Activated gamma-delta T cell treated with anti-CD3 and anti-CD28 coated beads, Interleukin-2, amount 50 U/mL, for 16 hours (primary cell): ENCODE measurements around the gene MLN.
A peak's percentile ranks its signal among the peaks of the same experiment; 100 is the strongest.

Experiments
- DNase-seq: peaks from one replicate; pipeline ENCODE4 v3.0.0-alpha.2; 2020; ENCODE audit warnings: low read depth

Gene MLN

DNA sequence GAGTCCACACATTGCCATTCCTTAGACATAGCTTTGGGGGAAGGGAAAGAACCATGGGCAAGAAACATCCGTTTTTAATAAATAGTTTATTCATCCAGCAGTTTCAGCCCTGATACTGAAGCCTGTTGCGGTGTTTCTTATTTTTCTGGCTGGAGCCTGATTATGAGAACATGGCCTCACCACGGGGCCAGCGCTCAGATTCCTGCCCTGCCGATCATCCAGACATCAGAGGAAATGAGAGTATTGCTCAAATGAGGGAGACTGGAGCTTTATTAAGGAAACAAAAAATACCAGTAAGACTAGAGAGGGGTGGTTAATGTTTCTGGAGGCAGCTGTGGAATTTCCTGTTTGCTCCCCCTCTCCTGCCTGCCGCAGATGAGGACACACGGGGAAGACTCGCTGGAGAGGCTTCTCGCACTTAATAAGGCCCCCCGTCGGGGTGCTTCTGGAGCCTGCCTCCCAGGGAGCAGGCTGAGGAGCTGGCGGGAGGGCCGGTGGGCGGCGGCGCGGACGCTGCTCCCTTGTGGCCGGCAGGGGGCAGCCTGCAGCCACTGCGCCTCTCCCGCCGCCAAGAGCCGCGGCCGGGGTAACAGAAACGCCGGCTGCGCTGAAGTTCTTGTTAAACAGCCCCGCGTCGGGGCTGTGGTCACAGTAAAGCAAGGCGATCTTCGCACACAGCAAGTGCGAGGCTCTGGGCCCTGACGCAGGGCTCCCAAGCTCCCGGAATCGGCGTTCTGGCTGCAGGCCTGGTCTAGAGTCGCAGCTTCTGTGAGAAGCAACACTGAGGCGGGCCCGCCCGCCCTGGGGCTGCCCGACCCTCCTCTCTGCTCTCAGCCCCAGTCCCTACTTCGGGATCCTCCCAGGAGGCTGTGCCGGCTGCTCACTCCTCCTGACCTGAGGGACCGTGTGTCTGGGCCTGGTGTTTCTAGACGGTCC, 32.4 kb downstream of the MLN start:
- peak; percentile 44 for DNase-seq

GRCh38 chr6:33770833-33771145, 33.0 kb downstream of the MLN start:
- no peak for DNase-seq

GRCh38 chr6:33770124-33770832, 33.5 kb downstream of the MLN start:
- DNase-seq: no peak

DNA sequence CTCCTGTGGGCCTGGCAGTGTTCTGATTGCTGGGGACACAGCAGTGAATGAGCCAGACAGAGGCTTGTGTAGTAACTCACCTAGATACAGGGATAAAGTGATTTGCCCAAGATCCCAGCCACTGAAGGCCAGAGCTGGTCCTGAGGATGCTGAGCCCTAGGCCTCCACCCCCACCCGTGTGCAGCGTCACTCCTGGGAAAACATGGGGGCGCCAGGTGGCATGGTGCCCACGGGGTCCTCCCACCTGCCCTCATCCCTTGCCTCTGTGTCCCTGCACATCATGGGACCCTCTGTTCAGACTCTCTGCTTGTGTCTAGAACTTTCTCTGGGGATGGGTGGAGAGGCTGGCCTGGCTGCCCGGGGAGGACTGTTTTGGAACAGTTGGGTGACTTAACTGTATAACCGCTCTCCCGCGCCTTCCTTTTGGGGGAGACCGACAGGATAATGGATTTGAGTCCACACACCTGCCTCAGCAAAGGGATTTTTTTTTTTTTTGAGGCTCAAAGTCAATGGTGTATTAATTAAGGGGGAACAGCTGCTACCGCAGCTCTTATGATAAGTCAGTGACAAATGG, 34.5 kb downstream of the MLN start:
- no peak for DNase-seq

DNA sequence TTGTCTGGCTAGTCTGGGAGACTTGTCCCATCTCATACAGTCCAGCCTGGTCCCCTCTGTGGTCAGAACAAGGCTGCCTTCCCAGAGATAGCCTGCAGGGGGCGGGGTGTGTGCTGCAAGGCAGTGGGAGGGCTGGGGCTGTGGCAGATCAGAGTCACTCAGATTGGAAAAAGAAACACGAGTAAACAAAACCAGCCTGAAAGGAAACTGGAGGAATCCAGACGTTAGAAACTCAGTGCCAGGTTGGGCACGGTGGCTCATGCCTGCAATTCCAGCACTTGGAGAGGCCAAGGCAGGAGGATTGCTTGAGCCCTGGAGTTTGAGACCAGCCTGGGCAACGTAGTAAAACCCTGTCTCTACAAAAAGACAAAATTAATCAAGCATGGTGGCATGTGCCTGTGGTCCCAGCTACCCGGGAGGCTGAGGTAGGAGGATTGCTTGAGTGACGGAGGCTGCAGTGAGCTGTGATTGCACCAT, 35.1 kb downstream of the MLN start:
- peak; percentile 59 for DNase-seq

DNA sequence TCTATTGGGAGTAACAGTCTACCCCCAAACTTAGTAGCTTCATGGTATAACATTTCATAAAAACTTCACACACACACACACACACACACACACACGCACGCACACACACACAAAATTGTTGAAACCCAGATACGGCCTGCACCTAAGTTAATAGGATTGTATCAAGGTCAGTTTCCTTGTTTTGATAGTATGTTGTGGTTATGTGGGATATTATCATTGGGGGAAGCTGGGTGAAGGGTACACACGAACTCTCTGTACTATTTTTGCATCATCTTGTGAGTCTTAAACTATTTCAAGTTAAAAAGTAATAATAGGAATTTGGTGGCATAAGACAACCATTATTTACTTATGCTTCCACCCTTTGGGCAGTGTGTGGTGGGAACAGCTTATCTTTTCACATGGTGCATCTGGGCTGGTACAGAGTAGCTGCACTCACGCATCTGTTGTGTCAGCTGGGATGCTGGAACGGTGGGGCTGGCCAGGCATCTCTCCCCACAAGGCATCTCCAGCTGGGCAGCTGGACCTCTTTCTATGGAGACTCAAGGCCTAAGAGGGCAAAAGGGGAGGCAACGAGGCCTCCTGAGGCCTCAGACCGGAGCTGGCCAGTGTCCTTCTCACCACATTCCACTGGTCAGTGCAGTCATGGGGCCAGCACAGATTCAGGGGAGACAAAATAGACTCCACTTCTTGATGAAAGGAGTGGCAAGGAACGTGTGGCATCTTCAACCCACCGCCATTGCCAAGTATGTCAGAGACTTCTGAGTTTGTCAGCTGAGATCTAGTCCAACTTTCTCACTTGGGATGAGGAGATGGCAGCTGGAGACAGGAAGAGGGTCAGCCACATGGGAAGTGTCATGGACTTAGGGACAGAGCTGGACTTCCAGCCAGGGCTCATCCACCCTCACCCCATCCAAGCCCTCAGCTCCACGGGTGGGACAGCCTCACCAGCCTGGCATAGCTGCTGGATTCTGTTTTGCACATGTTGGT, 36.6 kb downstream of the MLN start:
- no peak for DNase-seq

- no peak for DNase-seq
Measured at GRCh38 chr6:33765368-33765767, 38.4 kb downstream of the MLN start.

DNA sequence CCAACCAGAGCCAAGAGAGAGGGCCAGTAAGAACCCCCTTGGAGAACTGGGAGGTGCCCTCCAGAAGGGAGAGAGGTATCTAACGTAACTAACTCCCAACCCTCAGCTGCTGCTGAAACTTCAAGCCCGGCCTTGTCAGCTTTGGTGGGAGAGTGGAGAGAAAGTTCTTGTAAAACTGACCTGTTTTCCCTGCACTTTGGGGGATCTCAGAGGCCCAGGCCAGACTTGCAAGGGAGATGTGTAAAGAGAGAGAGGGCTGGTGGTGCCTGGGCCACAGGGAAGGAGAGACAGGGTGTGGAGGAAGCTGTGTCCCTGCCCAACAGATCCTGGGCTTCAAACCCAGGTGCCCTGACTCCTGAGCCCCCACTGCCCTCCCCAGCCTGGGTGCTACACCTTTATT, 39.8 kb downstream of the MLN start:
- DNase-seq: no peak

- no peak for DNase-seq
Measured at GRCh38 chr6:33763483-33763882, 40.3 kb downstream of the MLN start.

DNA sequence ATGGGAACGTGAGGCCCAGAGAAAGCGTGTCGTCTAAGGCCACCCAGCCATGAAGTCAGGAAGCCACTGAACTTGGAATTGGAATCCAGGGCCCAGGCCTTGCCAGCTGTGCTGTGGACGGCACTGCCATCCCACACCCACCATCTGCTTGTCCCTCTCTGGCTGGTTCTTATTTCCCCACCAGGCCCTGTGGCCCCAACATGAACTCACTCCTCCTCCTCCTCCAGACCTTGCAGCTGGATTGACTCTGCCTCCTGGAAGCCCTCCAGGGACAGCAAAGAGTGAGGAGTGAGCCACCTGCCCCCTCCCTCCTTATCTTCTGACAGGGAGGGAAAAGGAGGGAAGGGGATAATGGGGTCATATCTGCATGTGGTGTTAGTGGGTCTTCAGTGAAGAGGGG, 41.1 kb downstream of the MLN start:
- DNase-seq: no peak

- DNase-seq: no peak
Measured at GRCh38 chr6:33761922-33762629, 41.7 kb downstream of the MLN start.

- no peak for DNase-seq
Measured at GRCh38 chr6:33761581-33761921, 42.3 kb downstream of the MLN start.

DNA sequence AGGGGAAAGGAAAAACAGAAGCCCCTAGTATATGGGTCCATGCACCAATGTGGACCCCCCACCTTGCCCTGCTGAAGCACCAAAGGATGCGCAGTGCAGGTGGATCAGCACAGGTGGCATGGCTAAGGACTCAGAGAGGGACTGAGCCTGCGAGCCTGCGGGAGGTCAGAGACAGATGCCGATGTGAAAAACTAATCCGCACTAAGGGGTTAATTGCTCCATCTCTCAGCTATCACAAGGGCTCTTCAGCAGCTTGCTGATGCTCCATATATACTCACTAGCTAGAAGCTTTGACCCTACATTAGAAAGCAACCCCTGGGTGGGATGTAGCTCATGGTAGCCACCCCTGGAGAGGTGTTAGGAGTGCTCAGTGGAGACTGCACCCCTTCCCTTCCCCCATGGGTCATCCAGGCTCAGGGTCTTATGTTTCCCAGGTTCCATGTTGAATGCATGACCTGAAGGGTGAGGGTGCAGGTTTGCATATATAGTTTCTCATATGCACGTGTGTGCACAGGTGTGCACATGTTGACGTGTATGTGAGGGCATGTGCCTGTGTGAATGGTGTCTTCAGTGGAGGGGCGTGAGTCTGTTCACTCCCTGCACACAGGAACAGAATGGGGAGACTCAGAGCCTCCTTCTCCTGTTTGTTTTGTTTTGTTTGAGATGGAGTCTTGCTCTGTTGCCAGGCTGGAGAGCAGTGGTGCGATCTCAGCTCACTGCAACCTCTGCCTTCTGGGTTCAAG, 43.7 kb downstream of the MLN start:
- DNase-seq: no peak

DNA sequence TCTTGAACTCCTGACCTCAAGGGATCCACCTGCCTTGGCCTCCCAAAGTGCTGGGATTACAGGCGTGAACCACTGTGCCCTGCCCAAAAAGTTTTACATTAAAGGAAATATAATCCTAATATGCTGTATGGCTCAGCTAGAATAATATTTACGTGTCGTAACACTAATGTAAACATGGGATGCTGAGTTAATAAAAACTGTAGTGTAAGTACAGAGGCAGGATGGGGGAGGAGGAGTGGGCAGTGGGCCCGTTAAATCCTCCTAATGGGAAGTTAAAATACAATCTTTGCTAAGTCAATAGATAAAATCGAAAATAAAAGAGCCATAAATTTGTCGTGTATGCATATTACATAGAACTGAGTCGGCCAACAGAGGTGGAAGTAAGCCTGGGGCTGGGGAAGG, 45.0 kb downstream of the MLN start:
- DNase-seq: no peak

- DNase-seq: no peak
Measured at GRCh38 chr6:33757906-33758305, 45.9 kb downstream of the MLN start.

DNA sequence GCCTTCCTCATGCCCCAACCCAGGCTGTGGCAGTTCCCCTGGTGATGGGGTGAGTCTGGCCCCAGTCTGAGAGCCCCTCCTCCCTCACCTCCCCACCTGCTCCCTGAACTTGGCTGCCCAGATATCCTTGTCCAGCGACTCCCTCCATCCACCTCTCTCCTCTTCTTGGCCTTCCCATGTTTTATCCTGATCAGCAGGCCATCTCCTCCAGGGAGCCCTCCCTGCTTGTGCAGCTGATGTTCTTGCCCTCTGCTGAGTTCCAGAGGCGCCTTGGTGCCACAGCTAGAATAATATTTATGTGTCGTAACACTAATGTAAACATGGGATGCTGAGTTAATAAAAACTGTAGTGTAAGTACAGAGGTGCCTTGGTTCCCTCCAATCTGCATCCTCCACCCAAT, 46.7 kb downstream of the MLN start:
- no peak for DNase-seq

DNA sequence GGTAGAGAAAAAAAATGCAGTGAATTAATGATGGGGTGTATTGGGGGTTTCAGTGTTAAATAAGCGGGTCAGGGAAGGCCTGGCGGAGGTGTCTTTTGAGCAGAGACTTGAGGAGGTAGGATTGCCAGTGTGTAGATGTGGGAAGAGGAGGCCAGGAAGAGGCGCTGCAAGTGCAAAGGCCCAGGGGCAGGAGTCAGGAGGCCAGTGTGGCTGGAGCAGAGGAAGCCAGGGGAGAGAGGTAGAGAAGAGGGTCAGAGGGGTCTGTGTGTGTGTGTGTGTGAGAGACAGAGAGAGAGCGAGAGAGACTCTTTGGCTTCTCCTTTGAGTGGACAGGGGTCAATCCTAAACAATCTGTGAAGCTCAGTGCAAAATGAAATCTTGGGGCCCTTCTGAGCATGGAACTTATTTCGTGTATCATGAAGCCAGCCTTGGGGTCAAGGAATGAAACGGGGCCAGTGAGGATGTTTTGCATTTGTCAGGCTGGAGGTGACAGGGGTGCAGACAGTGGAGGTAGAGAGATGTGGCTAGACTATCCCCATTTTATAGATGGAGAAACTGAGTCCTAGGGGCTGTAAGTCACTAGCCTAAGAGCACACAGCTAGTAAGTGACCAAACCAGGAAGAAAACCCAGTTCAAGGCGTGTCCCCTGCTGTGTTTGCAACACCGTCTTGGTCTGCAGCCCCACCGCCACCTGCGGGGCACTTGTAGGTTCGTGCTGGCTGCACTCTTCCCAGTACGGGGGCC, 47.4 kb downstream of the MLN start:
- DNase-seq: no peak

DNA sequence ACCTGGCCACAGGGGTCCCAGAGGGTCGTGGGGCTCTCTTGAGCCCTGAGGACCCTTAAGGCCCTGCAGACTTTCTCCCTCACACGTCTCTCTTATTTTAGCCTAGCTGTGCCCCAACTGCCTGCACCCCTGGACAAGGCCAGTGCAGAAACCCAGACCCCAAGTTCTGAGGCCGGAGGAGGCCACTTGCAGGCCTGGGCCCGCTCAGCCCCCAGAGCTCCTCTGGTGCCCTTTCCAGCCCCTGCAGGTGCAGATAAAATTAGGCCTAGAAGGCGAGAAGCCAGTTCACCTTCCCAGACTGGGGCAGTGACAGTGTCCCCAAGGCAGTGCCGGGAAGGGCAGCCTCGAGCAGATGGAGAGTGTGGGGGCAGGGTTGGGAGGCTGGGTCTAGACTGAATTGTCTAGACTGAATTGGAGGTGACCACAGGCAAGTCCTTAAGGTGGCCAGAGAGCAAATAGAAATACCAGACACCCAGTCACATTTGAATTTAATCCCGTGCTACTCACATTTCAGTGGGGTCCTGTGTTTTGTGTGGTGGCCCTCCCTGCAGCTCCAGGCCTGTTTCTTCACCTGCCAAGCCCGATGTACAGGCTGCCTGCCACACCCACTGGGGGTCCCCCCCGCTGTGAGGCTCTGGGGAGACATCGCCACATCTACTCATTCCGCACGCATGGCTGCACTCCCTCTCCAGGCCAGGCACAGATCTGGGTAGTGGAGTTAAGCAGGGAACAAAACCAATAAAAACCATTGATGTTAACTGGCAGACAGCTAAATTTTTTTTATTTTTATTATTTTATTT, 48.5 kb downstream of the MLN start:
- no peak for DNase-seq

GRCh38 chr6:33754222-33754621, 49.6 kb downstream of the MLN start:
- DNase-seq: no peak
